NCI-H2107 treated with DMSO at 0.1 percent for 48 hours (cell line): ENCODE measurements around the gene SMIM38.

Source experiments
- DNase-seq: peaks from one replicate; lab custom pipeline; 2025; ENCODE audit not compliant: unreplicated experiment; lab: John Stamatoyannopoulos, UW

SMIM38 gene

GRCh38 chr11:69157822-69158231, 2.1 kb downstream of the SMIM38 start:
- no peak for DNase-seq

DNA sequence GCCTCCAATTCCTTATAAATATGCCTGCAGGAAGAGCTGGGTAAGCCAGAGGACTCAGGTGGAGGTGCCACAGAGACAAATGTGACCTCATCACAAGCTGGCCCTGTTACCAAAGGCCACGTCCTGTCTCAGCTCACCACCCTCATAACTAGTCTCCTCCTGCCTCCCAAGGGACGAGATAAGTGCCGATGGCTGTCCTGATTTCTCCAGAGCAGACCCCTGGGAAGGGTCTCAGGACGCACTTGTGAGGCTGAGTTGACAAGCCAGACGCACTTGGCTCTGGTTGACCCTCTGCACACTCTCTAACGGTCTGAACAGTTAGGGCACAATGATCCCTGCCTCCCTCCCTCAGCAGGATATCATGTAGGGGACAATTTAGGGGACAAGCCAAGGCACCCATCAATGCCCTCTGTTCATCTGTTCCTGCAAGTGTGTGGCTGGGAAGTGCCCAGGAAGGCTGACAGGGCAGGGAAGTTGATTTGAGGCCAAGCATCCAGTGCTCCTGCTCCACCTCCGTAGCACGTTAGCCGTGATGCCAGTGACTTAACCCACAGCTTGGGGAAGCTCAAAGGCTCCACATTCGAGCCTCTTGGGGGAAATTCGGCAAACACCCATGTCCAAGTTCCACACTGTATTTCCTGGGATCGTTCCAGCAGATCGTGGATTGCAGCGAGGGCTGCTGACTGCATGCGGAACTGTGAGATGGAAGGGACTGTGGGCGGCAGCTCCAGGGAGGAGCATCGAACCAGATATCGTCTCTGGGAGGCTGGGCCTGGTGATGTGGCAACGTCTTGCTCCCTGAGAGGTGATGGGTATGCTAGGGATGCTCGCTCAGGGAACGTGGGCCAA, 2.8 kb downstream of the SMIM38 start:
- no peak for DNase-seq

DNA sequence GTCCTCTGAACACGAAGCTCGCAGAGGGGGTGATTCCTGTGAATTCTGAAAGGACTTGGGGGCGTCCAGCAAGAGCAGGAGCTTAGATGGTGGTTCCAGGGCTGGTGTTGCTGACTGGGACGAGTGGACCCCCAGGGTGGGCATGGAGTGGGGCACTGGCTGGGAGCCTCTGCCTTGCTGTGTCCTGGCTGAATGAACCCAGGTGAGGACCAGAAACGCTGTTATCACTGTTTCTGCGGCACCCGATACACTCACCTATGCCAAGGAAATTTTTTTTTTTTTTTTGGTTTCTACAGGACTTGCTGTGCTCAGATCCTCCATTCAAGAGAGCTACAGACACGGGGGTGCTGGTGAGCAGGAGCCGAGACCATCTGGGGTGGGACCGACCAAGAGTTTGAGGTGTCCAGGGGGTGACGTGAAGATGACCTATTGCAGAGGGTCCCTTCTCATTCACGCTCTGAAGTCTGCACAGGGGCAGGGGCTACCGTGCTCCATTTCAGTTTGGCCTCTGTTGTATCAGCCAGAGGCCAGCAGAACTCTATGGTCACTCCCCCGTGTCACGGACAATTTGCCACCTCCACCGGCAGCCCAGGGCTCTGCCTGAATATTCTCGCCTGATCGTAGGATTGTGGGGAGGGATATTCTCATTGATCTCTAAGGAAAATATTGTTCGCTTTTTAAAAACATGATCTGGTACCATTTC, 3.6 kb downstream of the SMIM38 start:
- DNase-seq, result no peak

- DNase-seq, result no peak
Measured at GRCh38 chr11:69160296-69161116, 4.8 kb downstream of the SMIM38 start.

DNA sequence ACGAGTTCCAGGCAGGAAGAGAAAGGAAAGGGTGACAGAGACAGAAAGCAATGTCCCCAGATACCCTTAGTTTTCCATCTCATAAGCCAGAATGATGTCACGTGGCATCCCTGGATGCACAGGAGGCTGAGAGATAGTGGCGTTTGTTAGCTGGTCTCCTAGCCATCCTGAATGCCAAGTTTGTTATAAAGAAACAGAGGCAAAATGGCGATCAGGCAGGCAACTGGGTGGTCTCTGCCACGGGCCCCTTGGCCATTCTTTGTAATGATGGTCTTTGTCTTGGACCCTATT, 5.3 kb downstream of the SMIM38 start:
- DNase-seq, result no peak

- no peak for DNase-seq
Measured at GRCh38 chr11:69162505-69162904, 6.8 kb downstream of the SMIM38 start.

- DNase-seq, result no peak
Measured at GRCh38 chr11:69163842-69164241, 8.1 kb downstream of the SMIM38 start.

DNA sequence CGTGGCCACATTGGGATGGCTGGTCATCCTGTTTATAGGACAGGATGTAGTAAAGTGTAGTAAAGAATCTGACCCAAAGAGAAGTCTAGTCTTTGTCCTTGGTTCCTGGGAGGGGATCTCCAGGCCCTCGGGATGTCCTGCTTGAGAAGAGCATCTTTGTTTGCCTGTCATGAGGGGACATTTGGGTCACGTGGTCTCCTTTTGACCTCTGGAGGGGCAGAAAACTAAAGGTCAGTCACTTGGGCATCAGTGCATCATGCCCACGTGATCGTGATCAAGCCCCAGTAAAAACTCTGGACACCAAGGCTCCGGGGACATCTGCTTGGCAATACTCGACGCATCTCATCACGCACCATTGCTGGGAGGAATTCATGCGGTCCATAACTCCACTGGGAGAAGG, 9.1 kb downstream of the SMIM38 start:
- DNase-seq, result no peak

- no peak for DNase-seq
Measured at GRCh38 chr11:69165775-69166174, 10.0 kb downstream of the SMIM38 start.

DNA sequence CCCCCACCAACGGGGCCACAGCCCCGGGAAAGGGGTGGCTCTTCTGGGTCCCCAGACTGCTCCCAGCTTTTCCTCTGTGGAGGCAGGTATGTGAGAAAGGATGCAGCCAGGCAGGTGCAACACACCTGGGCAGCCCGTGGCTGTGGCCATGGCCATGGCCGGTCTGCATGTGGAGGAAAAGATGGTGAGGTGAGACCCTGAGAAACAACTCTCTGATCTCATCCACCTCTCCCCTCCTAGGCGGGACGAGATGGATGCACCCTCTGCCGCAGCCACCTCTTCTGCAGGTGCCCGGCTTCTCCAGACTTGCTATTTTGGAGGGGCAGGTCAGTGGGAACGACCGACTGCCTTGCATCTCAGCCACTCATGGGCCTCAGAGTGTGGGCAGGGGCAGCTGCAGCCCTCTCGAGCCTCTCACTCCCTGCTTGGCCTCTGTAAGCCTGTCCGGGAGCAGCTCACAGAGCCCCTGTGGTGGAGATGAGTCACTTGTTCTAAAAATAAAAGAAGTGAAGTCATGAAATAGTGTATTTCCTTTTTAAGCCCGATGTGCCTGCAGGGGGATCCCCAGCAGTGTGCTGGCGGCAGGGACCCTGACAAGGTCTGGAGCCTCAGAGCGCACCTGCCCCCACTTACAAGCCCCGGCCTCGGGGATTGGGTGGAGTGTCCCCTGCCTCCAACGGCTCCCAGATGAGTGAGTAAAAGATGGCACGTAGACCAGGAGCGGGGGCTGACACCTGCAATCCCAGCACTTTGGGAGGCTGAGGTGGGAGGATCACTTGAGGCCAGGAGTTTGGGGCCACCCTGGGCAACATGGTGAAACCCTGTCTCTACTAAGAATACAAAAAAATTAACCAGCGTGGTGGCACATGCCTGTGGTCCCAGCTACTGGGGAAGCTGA, 10.7 kb downstream of the SMIM38 start:
- no peak for DNase-seq

DNA sequence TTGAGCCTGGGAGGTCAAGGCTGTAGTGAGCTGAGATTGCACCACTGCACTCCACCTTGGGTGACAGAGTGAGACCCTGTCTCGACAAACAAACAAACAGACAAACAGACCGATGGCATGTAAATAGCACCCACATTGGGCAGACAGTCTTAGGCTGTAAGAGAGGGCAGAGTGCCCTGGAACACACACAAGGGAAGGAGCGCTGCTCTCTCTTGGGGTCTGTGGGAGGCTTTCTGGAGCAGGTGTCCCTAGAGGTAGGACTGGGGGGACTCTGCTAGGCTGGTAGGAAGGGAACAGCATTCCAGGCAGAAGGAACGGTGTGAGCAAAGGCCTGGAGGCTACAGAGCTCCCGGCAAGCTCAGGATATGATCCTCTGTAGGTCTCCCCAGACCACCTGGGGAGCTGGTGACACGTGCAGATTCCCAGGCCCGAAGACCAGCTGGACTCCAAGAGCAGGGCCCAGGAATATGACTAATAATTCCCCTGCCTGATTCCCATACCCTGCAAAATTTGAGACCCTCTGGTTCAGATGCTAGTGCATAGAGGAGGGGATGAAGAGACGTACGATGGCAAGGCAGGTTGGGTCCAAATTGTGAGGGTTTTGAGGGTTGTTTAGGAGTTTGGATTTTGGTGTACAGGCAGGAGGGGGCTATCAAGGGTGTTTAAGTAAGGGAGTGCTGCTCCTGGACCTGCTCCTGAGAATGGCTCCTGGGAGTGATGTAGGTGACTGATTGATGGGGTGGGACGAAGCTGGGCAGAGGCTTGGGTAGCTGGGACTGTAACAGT, 11.6 kb downstream of the SMIM38 start:
- DNase-seq, result no peak

DNA sequence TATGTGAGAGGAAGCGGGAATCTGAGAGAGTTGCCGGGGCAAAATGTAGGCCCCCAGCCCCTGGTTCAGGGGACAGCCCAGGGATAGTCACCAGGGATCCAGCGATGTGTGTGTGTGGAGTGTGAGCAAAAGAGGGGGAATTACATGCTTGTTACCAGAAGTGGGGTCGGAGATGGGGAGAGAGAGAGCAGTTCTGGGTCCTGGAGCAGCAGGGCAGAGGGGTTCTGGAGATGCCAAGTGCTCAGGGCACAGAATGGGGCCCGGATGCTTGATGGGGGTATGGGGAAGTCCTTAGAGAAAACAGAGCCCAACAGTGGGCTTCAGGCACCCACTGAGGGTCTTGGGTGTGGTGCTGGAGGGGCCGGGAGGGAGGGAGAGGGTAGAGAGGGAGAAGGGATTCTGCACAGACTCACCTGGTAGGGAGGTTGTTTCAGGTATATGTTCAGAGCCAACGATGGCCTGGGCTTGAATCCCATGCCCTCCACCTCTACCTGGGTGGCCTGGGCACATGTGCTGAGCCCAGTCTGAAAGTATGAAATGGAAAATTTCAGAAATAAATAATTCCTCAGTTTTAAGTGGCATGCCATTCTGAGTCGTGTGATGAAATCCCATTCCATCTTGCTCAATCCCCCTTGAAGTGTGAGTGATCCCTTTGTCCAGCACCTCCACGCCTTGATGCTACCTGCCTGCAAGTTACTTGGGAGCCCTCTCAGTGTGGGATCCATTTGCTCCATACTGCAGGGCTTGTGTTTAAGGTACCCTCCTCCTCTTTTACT, 12.4 kb downstream of the SMIM38 start:
- DNase-seq, result no peak

DNA sequence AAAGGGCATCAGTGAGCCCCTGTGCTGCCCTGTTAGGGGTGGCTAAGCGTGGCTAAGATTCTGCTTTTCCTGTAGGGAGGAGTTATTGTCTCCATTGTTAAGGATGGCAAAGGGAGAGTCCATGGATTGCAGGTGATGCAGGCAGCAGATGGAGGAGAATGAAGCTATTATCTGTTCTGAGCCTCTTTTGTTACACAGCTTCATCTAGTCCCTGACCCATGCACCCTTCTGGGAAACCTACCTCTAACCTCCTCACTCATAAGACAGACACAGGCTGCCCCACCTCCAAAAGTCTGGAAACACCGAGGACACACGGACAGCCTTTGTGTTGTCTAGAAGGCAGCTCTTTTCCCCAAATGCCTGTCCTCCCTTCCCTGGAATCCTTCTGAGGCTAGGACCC, 13.7 kb downstream of the SMIM38 start:
- DNase-seq, result no peak

DNA sequence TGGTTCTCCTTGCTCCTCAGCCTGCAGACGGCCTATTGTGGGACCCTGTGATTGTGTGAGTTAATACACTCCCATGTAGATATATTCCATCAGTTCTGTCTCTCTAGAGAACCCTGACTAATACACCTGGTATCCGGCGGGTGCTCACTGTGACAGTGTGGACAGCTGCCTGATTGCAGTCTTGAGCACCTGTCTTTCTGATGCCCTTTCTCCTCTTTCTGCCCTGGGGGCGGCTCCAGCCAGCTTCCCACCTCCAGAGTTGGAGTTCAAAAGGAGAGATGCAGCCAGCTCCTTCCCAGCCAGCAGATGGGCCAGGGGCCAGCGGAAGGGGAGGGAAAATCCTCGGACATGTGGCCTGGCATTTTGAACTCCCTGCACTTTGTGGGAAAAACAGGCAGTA, 15.0 kb downstream of the SMIM38 start:
- no peak for DNase-seq

GRCh38 chr11:69171476-69172240, 15.9 kb downstream of the SMIM38 start:
- no peak for DNase-seq

- no peak for DNase-seq
Measured at GRCh38 chr11:69172674-69173073, 16.9 kb downstream of the SMIM38 start.

DNA sequence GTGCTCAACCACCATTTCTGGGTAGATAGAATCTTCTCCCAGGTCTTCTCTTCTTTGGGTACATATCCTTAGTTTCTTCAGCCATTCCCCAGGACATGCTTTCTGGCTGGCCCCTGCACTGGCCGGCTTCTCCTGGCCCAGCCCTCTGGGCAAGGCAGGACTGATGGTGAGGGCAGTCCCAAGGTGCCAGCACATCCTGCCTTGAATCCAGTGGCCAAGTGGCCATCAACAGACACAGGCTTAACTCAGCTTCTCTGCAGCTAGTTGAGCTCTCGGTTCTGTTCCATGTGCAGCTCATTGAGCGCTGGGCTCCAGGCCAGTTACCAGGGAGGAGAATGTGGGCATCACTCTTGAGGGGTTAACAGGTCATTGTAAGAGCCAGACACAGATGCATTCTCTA, 17.6 kb downstream of the SMIM38 start:
- DNase-seq, result no peak

DNA sequence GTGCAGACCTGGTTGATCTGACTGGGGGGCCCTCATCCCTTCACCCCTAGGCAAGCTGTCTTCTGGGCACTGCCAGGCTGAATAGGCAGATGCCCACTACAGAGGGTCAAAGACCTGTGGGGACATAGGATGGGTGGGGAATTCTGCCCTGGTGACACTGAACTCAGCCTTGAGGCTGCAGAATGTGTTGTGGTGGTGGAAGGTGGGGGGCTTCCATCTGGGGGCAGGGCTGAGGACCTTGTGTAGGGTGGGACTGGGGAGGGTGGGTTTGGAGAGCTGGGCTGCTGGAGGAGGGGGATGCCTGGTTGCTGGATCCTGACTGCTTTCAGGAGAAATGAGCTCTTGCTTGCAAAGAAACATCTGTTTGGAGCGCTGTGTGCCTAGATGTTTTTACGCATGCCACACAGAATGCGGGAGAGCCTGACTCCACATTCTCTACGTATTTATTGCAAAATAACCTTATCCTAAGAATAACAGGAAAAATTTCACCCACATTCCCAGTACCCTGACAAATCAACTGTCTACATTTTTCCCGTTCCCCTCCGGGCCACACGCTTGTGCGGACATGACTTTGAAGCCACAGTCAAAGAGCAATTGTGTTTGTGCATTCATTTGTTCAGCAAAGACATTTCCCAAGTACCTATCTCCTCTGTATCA, 18.3 kb downstream of the SMIM38 start:
- no peak for DNase-seq
